Astrocyte of the spinal cord (primary cell): ENCODE data around the gene PLA2R1.

Experiments used
- DNase-seq: peaks from one replicate; pipeline ENCODE4 v3.0.0; 2011; ENCODE audit warnings: low read depth, low spot score
- H3K4me3 ChIP-seq: 2 replicates; pipeline ENCODE4 v1.5.1; 2011; ENCODE audit warnings: low read depth, mild to moderate bottlenecking, low read length, moderate library complexity
- in situ Hi-C: cut with HindIII; loops from 2 replicates; pipeline ENCODE4 v1.10.0; 2017; ENCODE audit warnings: low sequenced_read_pairs
- TF ChIP-seq, protein P1 (sequence below): IDR thresholded peaks from 2 replicates; pipeline ENCODE4 v1.5.1; 2012; ENCODE audit warnings: low read depth, mild to moderate bottlenecking, low read length, inconsistent platforms

Gene PLA2R1

GRCh38 chr2:159938395-159938794, 124.0 kb downstream of the PLA2R1 start:
- DNase-seq, result no peak
- H3K4me3 ChIP-seq, result no peak overlapping the region
- TF ChIP-seq, protein P1, sequence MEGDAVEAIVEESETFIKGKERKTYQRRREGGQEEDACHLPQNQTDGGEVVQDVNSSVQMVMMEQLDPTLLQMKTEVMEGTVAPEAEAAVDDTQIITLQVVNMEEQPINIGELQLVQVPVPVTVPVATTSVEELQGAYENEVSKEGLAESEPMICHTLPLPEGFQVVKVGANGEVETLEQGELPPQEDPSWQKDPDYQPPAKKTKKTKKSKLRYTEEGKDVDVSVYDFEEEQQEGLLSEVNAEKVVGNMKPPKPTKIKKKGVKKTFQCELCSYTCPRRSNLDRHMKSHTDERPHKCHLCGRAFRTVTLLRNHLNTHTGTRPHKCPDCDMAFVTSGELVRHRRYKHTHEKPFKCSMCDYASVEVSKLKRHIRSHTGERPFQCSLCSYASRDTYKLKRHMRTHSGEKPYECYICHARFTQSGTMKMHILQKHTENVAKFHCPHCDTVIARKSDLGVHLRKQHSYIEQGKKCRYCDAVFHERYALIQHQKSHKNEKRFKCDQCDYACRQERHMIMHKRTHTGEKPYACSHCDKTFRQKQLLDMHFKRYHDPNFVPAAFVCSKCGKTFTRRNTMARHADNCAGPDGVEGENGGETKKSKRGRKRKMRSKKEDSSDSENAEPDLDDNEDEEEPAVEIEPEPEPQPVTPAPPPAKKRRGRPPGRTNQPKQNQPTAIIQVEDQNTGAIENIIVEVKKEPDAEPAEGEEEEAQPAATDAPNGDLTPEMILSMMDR, result no peak
- in situ Hi-C loops, result no loop called here

- in situ Hi-C loops, result no loop called here
- H3K4me3 ChIP-seq, result no peak overlapping the region
- no peak for DNase-seq
- TF ChIP-seq, protein P1, result no peak
Observed at GRCh38 chr2:159936471-159936870, 125.9 kb downstream of the PLA2R1 start.

DNA sequence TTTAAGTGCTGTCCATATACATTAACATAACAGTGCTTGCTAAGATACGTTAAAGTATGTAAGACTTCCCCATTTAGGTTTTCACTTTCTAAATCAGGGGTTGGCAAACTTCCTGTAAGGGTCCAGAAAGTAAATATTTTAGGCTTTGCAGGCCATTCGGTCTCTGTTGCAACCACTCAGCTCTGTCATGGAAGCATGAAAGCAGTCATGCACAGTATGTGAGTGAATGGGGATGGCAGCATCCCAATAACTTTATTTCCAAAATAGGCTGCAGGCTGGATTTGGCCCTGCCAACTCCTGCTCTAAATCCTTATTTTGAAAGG, 128.7 kb downstream of the PLA2R1 start:
- no peak overlapping the region for H3K4me3 ChIP-seq
- in situ Hi-C loops, result no loop called here
- no peak for DNase-seq
- TF ChIP-seq, protein P1, result no peak

DNA sequence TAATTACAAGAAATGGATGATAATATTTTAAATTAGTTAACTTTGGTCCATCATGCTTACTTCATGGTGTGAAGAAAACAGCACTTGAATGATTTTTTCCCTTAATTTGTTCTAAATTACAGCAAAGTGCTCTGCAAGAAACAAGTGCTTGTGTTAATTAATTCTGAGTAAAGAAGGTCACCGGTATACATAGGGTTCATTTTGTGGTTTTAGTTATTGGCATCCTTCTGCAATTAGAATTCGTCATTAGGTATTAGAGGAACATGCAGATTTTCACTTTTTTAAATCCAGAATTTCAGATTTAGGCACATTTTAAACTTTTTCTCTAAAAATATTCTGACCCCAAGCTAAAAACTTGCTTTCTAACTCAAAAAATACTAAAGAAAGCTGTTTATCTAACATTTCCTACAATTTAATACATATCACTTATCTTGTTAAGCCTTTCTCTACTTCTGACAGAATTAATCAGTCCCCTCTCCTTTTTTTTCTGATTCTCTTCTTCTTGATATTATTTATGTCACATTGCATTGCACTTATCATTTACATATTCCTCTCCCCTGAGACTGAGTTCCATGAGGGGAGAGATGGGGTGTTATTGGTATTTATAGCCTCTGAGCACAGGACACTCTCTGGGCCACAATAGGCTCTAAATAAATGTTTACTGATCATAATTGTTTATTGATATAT, 129.2 kb downstream of the PLA2R1 start:
- in situ Hi-C loops, result no loop called here
- no peak overlapping the region for H3K4me3 ChIP-seq
- TF ChIP-seq, protein P1, result no peak
- DNase-seq, result no peak

- no peak overlapping the region for H3K4me3 ChIP-seq
- no peak for DNase-seq
- TF ChIP-seq, protein P1, result no peak
- in situ Hi-C loops, result no loop called here
Observed at GRCh38 chr2:159926695-159927094, 135.7 kb downstream of the PLA2R1 start.

DNA sequence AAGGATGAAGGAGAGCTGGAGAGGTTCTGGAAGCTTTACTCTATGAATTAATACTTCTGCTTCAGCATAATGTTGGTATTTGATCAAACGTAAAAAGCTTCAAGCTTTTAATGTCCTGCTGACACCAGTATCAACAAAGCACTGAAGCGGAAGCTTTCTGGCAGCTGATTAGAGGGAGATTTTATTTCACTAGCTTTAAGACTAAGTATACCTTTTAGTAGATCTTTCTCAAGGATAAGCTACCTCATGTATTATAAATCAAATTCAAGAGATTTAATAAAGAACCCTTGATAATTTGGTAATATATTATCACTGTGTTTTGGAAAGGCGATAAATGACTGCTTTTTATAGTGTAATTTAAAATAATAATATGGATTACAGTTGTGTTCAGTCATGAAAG, 136.4 kb downstream of the PLA2R1 start:
- in situ Hi-C loops, result no loop called here
- no peak for DNase-seq
- TF ChIP-seq, protein P1, result no peak

More for the DNA sequence above, 136.4 kb downstream of the PLA2R1 start:
- no peak overlapping the region for H3K4me3 ChIP-seq
